WTC11 (cell line): ENCODE measurements around the gene SHC3. TPM values are rescaled to one million over a fixed set of nuclear protein-coding genes. Genes with fewer than 3 reads are reported as not detected.

Source experiments
- ATAC-seq: fragments of 200-7000 bp; cut with Tn5 transposase; 2 replicates; pipeline ENCODE4 v1.10.0; 2021; ENCODE audit warnings: mild to moderate bottlenecking, moderate library complexity
- CTCF ChIA-PET: fragments of 300-600 bp; sonication (Branson Sonifier 250); formaldehyde crosslinking; loops from one replicate; lab custom pipeline; 2021; ENCODE audit warnings: antibody characterized with exemption; lab: Charles Lee
- POLR2A ChIA-PET: fragments of 350-600 bp; sonication (Branson Sonifier 250); formaldehyde crosslinking; loops from one replicate; lab custom pipeline; 2021; ENCODE audit warnings: antibody characterized with exemption; lab: Charles Lee
- DNase-seq: peaks from one replicate; pipeline ENCODE4 v3.0.0; 2021; ENCODE audit warnings: low spot score
- H3K27ac Mint-ChIP-seq: 2 replicates; pipeline ENCODE4 v1.8.0; 2021; ENCODE audit warnings: mixed read lengths
- H3K27me3 Mint-ChIP-seq: 2 replicates; pipeline ENCODE4 v1.8.0; 2021; ENCODE audit warnings: low read depth, mild to moderate bottlenecking, moderate library complexity, mixed read lengths
- H3K36me3 Mint-ChIP-seq: 2 replicates; pipeline ENCODE4 v1.8.0; 2021; ENCODE audit warnings: mixed read lengths
- H3K4me1 Mint-ChIP-seq: 2 replicates; pipeline ENCODE4 v1.8.0; 2022; ENCODE audit warnings: mixed read lengths
- H3K4me3 Mint-ChIP-seq: 2 replicates; pipeline ENCODE4 v1.8.0; 2021; ENCODE audit warnings: mild to moderate bottlenecking, moderate library complexity, mixed read lengths
- H3K9me3 Mint-ChIP-seq: 2 replicates; pipeline ENCODE4 v1.8.0; 2021; ENCODE audit warnings: mixed read lengths
- ATF6 ChIP-seq: sonication (generic); formaldehyde crosslinking; IDR thresholded peaks from 2 replicates; pipeline ENCODE4 v1.8.1; 2023; ENCODE audit warnings: mild to moderate bottlenecking, missing genetic modification reagents
- CREB1 ChIP-seq: sonication (generic); formaldehyde crosslinking; IDR thresholded peaks from 2 replicates; pipeline ENCODE4 v1.8.0; 2023; ENCODE audit warnings: mild to moderate bottlenecking, missing genetic modification reagents
- ELF4 ChIP-seq: sonication (generic); formaldehyde crosslinking; IDR thresholded peaks from 2 replicates; pipeline ENCODE4 v1.8.1; 2022; ENCODE audit warnings: low read depth, mild to moderate bottlenecking, moderate library complexity, missing genetic modification reagents
- ERG ChIP-seq: fragments of 250-450 bp; sonication (Bioruptor Pico); IDR thresholded peaks from 2 replicates; pipeline ENCODE4 v1.8.0; 2021; ENCODE audit warnings: mild to moderate bottlenecking
- FOXP4 ChIP-seq: sonication (generic); formaldehyde crosslinking; IDR thresholded peaks from 2 replicates; pipeline ENCODE4 v1.8.0; 2022; ENCODE audit warnings: mild to moderate bottlenecking, missing genetic modification reagents
- HMGA2 ChIP-seq: fragments of 250-450 bp; sonication (Bioruptor Pico); IDR thresholded peaks from 2 replicates; pipeline ENCODE4 v1.4.0; 2021; ENCODE audit warnings: mild to moderate bottlenecking, moderate library complexity
- IRF2 ChIP-seq: sonication (generic); formaldehyde crosslinking; IDR thresholded peaks from 2 replicates; pipeline ENCODE4 v1.8.0; 2022; ENCODE audit warnings: low read depth, missing genetic modification reagents, borderline replicate concordance
- NFATC4 ChIP-seq: fragments of 250-450 bp; sonication (Bioruptor Pico); IDR thresholded peaks from 2 replicates; pipeline ENCODE4 v1.9.0; 2021; ENCODE audit warnings: mild to moderate bottlenecking
- NFYB ChIP-seq: sonication (generic); formaldehyde crosslinking; conservative IDR thresholded peaks from 2 replicates; pipeline ENCODE4 v1.8.0; 2022; ENCODE audit warnings: low read depth, missing genetic modification reagents
- NR1H2 ChIP-seq: sonication (generic); formaldehyde crosslinking; IDR thresholded peaks from 2 replicates; pipeline ENCODE4 v1.9.0; 2021; ENCODE audit warnings: mild to moderate bottlenecking, moderate library complexity, missing genetic modification reagents
- PRDM15 ChIP-seq: sonication (generic); formaldehyde crosslinking; IDR thresholded peaks from 2 replicates; pipeline ENCODE4 v1.8.0; 2022; ENCODE audit warnings: missing genetic modification reagents
- SMAD4 ChIP-seq: sonication (generic); formaldehyde crosslinking; IDR thresholded peaks from 2 replicates; pipeline ENCODE4 v1.8.0; 2022; ENCODE audit warnings: mild to moderate bottlenecking, missing genetic modification reagents
- SOX15 ChIP-seq: fragments of 250-450 bp; sonication (Bioruptor Pico); IDR thresholded peaks from 2 replicates; pipeline ENCODE4 v1.9.0; 2021; ENCODE audit warnings: mild to moderate bottlenecking
- SP1 ChIP-seq: sonication (generic); formaldehyde crosslinking; conservative IDR thresholded peaks from 2 replicates; pipeline ENCODE4 v1.8.1; 2022; ENCODE audit warnings: missing genetic modification reagents
- TEAD1 ChIP-seq: sonication (generic); formaldehyde crosslinking; IDR thresholded peaks from 2 replicates; pipeline ENCODE4 v1.8.0; 2022; ENCODE audit warnings: mild to moderate bottlenecking, missing genetic modification reagents
- TEAD4 ChIP-seq: sonication (generic); formaldehyde crosslinking; IDR thresholded peaks from 2 replicates; pipeline ENCODE4 v1.8.0; 2022; ENCODE audit warnings: mild to moderate bottlenecking, missing genetic modification reagents
- USF1 ChIP-seq: sonication (generic); formaldehyde crosslinking; IDR thresholded peaks from 2 replicates; pipeline ENCODE4 v1.8.0; 2022; ENCODE audit warnings: mild to moderate bottlenecking, missing genetic modification reagents
- ZBTB43 ChIP-seq: sonication (generic); formaldehyde crosslinking; IDR thresholded peaks from 2 replicates; pipeline ENCODE4 v1.8.1; 2023; ENCODE audit warnings: mild to moderate bottlenecking, missing genetic modification reagents
- ZNF121 ChIP-seq: sonication (generic); formaldehyde crosslinking; IDR thresholded peaks from 2 replicates; pipeline ENCODE4 v1.8.0; 2023; ENCODE audit warnings: missing genetic modification reagents
- ZNF138 ChIP-seq: sonication (generic); formaldehyde crosslinking; conservative IDR thresholded peaks from 2 replicates; pipeline ENCODE4 v1.8.1; 2022; ENCODE audit warnings: mild to moderate bottlenecking, moderate library complexity, missing genetic modification reagents
- ZNF232 ChIP-seq: sonication (generic); formaldehyde crosslinking; IDR thresholded peaks from 2 replicates; pipeline ENCODE4 v1.8.0; 2022; ENCODE audit warnings: mild to moderate bottlenecking, missing genetic modification reagents
- ZNF281 ChIP-seq: sonication (generic); formaldehyde crosslinking; IDR thresholded peaks from 2 replicates; pipeline ENCODE4 v1.8.0; 2023; ENCODE audit warnings: mild to moderate bottlenecking, missing genetic modification reagents
- total RNA-seq: library from RNA; stranded (reverse); gene quantifications from 3 replicates; pipeline ENCODE4 v1.2.3, GENCODE V29; 2021

SHC3 gene
- total RNA-seq, 1 experiment from 2014 or later, result 4.9 TPM

GRCh38 chr9:89115426-89115825 is 63.2 kb downstream of the SHC3 start:
- H3K4me3 Mint-ChIP-seq, result no peak overlapping the region
- POLR2A ChIA-PET, result no interaction called here
- no peak for ATAC-seq
- peaks cover 47% of the 10 kb centered on the region for H3K9me3 Mint-ChIP-seq
- peaks cover 14% of the 10 kb centered on the region for H3K4me1 Mint-ChIP-seq
- H3K36me3 Mint-ChIP-seq, result peaks cover 14% of the 10 kb centered on the region
- CTCF ChIA-PET, result no interaction called here
- TF ChIP-seq NFATC4 (CRISPR knock-in tag) (no peak), FOXP4 (CRISPR knock-in tag) (no peak), ZNF232 (CRISPR knock-in tag) (no peak), HMGA2 (CRISPR knock-in tag) (no peak), TEAD1 (CRISPR knock-in tag) (no peak), ELF4 (CRISPR knock-in tag) (no peak), SOX15 (no peak), NFYB (CRISPR knock-in tag) (no peak), PRDM15 (no peak), CREB1 (CRISPR knock-in tag) (no peak), USF1 (CRISPR knock-in tag) (no peak), ZBTB43 (no peak)
- no peaks in the 10 kb centered on the region for H3K27me3 Mint-ChIP-seq
- H3K27ac Mint-ChIP-seq, result no peak overlapping the region
- no peak for DNase-seq

GRCh38 chr9:89114741-89115140 is 63.9 kb downstream of the SHC3 start:
- Mint-ChIP-seq H3K27ac (no peak overlapping the region), H3K4me3 (no peak overlapping the region), H3K36me3 (peaks cover 18% of the 10 kb centered on the region), H3K9me3 (peaks cover 48% of the 10 kb centered on the region), H3K27me3 (no peaks in the 10 kb centered on the region), H3K4me1 (peaks cover 14% of the 10 kb centered on the region)
- ChIA-PET POLR2A (no interaction called here), CTCF (no interaction called here)
- ATAC-seq (no peak), DNase-seq (no peak)
- TF ChIP-seq IRF2, result no peak
- no peak for TF ChIP-seq NR1H2 (CRISPR knock-in tag)
- TF ChIP-seq ZNF121 (CRISPR knock-in tag), result no peak
- no peak for TF ChIP-seq CREB1 (CRISPR knock-in tag)
- no peak for TF ChIP-seq TEAD4
- no peak for TF ChIP-seq ZNF138 (CRISPR knock-in tag)
- no peak for TF ChIP-seq SP1 (CRISPR knock-in tag)
- TF ChIP-seq SMAD4 (CRISPR knock-in tag), result no peak
- TF ChIP-seq ERG (CRISPR knock-in tag), result no peak
- no peak for TF ChIP-seq ATF6 (CRISPR knock-in tag)
- TF ChIP-seq ZNF281, result no peak
- no peak for TF ChIP-seq NFATC4 (CRISPR knock-in tag)
